Lower leg skin (tissue), 4 donors: ENCODE measurements around the gene DIO1. TPM values are rescaled to one million over a fixed set of nuclear protein-coding genes. Genes with fewer than 3 reads are reported as not detected.

Experiments used
- DNase-seq, 2 donors: peaks; one replicate each; pipeline ENCODE4 v3.0.0-alpha.2; 2019; ENCODE audit warnings: low spot score in 2 of 2
- H3K4me3 ChIP-seq: fragments of 200-600 bp; sonication (generic); 2 replicates; pipeline ENCODE4 v1.5.1; 2017; ENCODE audit warnings: mild to moderate bottlenecking, low read depth; ENCODE audit not compliant: poor library complexity, severe bottlenecking
- POLR2A ChIP-seq, 2 donors: fragments of 450-650 bp; IDR thresholded peaks; one replicate each; pipeline ENCODE4 v1.6.1; 2016 to 2017; ENCODE audit warnings: antibody characterized with exemption in 2 of 2, mild to moderate bottlenecking in 1 of 2, moderate library complexity in 1 of 2
- WGBS, 2 donors: methylation state at CpG; one replicate each; pipeline ENCODE4 v1.1.5; 2018; 5-methylcytosine and 5-hydroxymethylcytosine counted together
- intact Hi-C: fragments of 100-400 bp; cut with DNase I; formaldehyde crosslinking; loops from one replicate; pipeline ENCODE4 v1.15.0; 2023; ENCODE audit warnings: low total_unique reads
- total RNA-seq, 4 donors: library from RNA; depleted of rRNA; stranded (reverse); fragments of >200 nt; gene quantifications; one replicate each; pipeline ENCODE4 v1.1.0, GENCODE V29; 2016
- TF ChIP-seq, protein P1 (sequence below), 3 donors: fragments of 450-650 bp; IDR thresholded peaks; one replicate each; pipeline ENCODE4 v1.5.1; 2016; ENCODE audit warnings: antibody characterized with exemption in 3 of 3, mild to moderate bottlenecking in 3 of 3, moderate library complexity in 2 of 3

Gene DIO1
- not detected for total RNA-seq

GRCh38 chr1:53893999-53894636 is at the start of gene DIO1:
Gene DIO1, plus strand, starts transcription at chr1:53894187. Its CDS starts 24 bp downstream, at chr1:53894211.
- no peak within 1 kb of the TSS for H3K4me3 ChIP-seq
- DNase-seq = peak in 1 of 2 donors; percentile 67
- WGBS, 2 donors = 73 to 79% methylated on average over 14 of the region's 14 CpGs
- TF ChIP-seq, protein P1, sequence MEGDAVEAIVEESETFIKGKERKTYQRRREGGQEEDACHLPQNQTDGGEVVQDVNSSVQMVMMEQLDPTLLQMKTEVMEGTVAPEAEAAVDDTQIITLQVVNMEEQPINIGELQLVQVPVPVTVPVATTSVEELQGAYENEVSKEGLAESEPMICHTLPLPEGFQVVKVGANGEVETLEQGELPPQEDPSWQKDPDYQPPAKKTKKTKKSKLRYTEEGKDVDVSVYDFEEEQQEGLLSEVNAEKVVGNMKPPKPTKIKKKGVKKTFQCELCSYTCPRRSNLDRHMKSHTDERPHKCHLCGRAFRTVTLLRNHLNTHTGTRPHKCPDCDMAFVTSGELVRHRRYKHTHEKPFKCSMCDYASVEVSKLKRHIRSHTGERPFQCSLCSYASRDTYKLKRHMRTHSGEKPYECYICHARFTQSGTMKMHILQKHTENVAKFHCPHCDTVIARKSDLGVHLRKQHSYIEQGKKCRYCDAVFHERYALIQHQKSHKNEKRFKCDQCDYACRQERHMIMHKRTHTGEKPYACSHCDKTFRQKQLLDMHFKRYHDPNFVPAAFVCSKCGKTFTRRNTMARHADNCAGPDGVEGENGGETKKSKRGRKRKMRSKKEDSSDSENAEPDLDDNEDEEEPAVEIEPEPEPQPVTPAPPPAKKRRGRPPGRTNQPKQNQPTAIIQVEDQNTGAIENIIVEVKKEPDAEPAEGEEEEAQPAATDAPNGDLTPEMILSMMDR (IDR thresholded peaks at IDR 0.05) = no peak
- no peak for TF ChIP-seq POLR2A (IDR thresholded peaks at IDR 0.05)
- intact Hi-C loops = no loop called here

- intact Hi-C loops = no loop called here
- TF ChIP-seq POLR2A (IDR thresholded peaks at IDR 0.05) = no peak
- TF ChIP-seq, protein P1 (IDR thresholded peaks at IDR 0.05) = no peak
- 87 to 90% methylated on average over 6 of the region's 6 CpGs for WGBS, 2 donors
- H3K4me3 ChIP-seq = no peak overlapping the region
- DNase-seq = no peak
Measured at GRCh38 chr1:53847980-53848379, 46.0 kb upstream of the DIO1 start.

DNA sequence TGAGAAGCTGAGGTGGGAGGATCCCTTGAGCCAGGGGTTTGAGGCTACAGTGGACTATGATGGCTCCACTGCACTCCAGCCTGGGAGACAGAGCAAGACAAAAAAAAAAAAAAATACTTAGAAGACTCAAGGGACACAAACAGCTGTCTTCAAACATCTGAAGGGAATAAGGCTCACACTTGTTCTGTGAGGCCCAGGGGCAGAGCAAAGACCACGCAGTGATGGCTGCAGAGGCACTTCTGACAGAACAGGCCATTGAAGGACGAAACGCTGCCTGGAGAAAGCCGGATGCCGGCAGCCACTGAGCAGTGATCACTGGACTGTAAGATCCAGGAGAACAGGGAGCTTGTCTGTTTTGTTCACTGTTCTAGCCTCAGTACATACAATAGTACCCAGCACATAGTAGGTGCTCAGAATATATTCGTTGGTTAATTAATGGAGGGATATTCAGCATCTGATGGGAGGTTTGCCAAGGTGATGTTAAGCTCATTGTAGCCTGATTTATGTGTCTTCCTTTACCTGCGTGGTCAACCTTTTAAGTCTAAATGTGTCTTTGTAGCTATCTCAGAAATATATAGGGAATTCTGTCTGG is 43.8 kb upstream of the DIO1 start:
- H3K4me3 ChIP-seq = no peak overlapping the region
- intact Hi-C loops = no loop called here
- TF ChIP-seq, protein P1 (IDR thresholded peaks at IDR 0.05) = no peak
- no peak for TF ChIP-seq POLR2A (IDR thresholded peaks at IDR 0.05)
- WGBS, 2 donors = 81 to 84% methylated on average over 7 of the region's 7 CpGs
- no peak for DNase-seq

- DNase-seq = no peak
- H3K4me3 ChIP-seq = no peak overlapping the region
- TF ChIP-seq POLR2A (IDR thresholded peaks at IDR 0.05) = no peak
- TF ChIP-seq, protein P1 (IDR thresholded peaks at IDR 0.05) = no peak
- intact Hi-C loops = no loop called here
- WGBS, 2 donors = 81 to 86% methylated on average over 9 of the region's 9 CpGs
Measured at GRCh38 chr1:53851571-53852285, 42.3 kb upstream of the DIO1 start.

DNA sequence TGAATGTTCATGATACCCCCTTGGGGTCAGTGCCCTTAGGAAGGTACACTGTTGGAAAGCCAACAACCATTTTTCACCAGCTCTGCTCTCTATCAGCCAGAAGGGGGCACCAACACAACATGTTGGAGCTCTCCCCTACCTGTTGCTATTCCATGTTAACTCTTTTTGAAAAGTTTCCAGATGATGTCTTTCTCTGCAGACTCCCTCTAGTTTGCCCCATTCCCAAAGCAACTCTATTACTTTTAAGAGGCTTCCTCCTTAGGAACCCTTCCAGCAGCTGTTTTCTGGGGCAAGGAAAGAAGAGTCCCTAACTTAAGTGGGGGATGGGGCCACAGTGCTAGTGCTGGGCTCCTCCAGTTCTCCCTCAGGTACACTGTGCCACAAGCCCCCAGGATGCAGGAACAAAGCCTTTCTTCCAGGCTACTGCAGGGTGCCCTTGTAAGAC is 33.0 kb upstream of the DIO1 start:
- no peak for DNase-seq
- intact Hi-C loops = no loop called here
- no peak for TF ChIP-seq POLR2A (IDR thresholded peaks at IDR 0.05)
- TF ChIP-seq, protein P1 (IDR thresholded peaks at IDR 0.05) = no peak
- no peak overlapping the region for H3K4me3 ChIP-seq
